Nephron (organoid): ENCODE data around the gene ZNF18.

Experiments
- H3K27ac Mint-ChIP-seq, 3 experiments: 2 replicates each; pipeline ENCODE4 v1.8.0; 2020; ENCODE audit warnings: mixed read lengths in 3 of 3, mild to moderate bottlenecking in 2 of 3, moderate library complexity in 1 of 3
- H3K27me3 Mint-ChIP-seq: 2 replicates; pipeline ENCODE4 v1.8.0; 2021; ENCODE audit warnings: low read depth, mild to moderate bottlenecking, moderate library complexity, mixed read lengths
- H3K36me3 Mint-ChIP-seq: 2 replicates; pipeline ENCODE4 v1.8.0; 2020; ENCODE audit warnings: low read depth, mixed read lengths
- H3K4me1 Mint-ChIP-seq: 2 replicates; pipeline ENCODE4 v1.8.0; 2020; ENCODE audit warnings: mixed read lengths
- H3K4me3 Mint-ChIP-seq, 3 experiments: 2 replicates each; pipeline ENCODE4 v1.8.0; 2020; ENCODE audit warnings: mild to moderate bottlenecking in 3 of 3, mixed read lengths in 3 of 3, moderate library complexity in 2 of 3
- H3K9me3 Mint-ChIP-seq: 2 replicates; pipeline ENCODE4 v1.8.0; 2020; ENCODE audit warnings: mixed read lengths
- TF ChIP-seq, protein P1 (sequence below), 3 experiments: fragments of 200-600 bp; sonication (generic); IDR thresholded peaks; one replicate each; pipeline ENCODE4 v1.5.0; 2021; ENCODE audit warnings: antibody characterized with exemption in 3 of 3; ENCODE audit not compliant: unreplicated experiment in 3 of 3

Gene ZNF18

DNA sequence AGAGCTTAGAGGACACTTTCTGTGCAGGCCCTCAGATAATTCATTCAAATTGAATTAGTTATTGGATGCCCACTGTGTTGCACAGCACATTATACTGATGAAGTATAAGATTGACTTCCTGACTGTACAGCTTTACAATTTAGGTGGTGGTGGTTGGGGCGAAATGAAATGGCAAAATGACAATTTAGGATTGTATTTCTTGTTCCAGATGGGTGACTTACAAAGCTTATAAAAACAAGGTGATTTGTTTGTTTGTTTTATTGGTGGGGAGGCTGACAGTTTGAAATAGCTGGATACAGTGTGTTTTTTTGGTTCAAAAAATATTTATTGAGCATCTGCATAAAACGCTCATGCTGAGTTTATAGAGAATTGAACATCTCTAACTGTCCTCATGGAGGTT lies 25.0 kb upstream of the ZNF18 start:
- TF ChIP-seq, protein P1, sequence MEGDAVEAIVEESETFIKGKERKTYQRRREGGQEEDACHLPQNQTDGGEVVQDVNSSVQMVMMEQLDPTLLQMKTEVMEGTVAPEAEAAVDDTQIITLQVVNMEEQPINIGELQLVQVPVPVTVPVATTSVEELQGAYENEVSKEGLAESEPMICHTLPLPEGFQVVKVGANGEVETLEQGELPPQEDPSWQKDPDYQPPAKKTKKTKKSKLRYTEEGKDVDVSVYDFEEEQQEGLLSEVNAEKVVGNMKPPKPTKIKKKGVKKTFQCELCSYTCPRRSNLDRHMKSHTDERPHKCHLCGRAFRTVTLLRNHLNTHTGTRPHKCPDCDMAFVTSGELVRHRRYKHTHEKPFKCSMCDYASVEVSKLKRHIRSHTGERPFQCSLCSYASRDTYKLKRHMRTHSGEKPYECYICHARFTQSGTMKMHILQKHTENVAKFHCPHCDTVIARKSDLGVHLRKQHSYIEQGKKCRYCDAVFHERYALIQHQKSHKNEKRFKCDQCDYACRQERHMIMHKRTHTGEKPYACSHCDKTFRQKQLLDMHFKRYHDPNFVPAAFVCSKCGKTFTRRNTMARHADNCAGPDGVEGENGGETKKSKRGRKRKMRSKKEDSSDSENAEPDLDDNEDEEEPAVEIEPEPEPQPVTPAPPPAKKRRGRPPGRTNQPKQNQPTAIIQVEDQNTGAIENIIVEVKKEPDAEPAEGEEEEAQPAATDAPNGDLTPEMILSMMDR (IDR thresholded peaks at IDR 0.05; ENCODE audit: unreplicated experiment in 3 of 3), result no peak
- Mint-ChIP-seq H3K36me3 (peaks cover 5% of the 10 kb centered on the region), H3K27me3 (peaks cover 3% of the 10 kb centered on the region), H3K27ac (peak overlapping the region in 2 of 3 experiments; percentile 60 to 96), H3K9me3 (no peaks in the 10 kb centered on the region), H3K4me1 (peaks cover 26% of the 10 kb centered on the region), H3K4me3 (peak overlapping the region; percentile 83 to 92 (median 89))

DNA sequence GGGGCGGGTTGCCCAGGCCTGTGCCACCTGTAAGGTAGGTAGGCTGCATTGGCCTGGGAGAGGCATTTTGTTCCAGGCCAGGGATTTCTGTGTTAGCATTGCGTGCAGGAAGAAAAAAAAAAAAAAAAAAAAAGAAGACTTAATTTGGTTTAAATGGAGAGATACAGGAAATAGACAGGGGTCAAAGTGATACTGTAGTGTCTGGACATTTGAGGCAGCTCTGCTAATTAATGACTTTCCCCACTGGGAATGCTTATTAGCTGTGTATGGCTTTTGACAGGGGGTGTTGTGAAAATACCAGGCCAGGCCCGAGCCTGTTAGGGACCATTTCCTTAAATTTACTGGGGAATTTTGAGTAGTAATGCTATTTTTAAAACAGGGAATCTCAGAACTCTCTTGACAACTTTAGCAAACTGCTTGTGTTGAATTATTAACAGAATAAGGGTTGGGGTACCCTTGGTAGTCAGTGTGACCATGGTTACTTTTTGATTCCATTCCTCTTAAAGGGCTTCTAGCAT lies 24.4 kb upstream of the ZNF18 start:
- Mint-ChIP-seq H3K4me1 (peaks cover 22% of the 10 kb centered on the region), H3K27ac (peak overlapping the region; percentile 60 to 96 (median 90)), H3K27me3 (peaks cover 3% of the 10 kb centered on the region), H3K4me3 (peak overlapping the region; percentile 83 to 92 (median 89)), H3K36me3 (no peaks in the 10 kb centered on the region), H3K9me3 (no peaks in the 10 kb centered on the region)
- TF ChIP-seq, protein P1 (IDR thresholded peaks at IDR 0.05; ENCODE audit: unreplicated experiment in 3 of 3), result no peak

DNA sequence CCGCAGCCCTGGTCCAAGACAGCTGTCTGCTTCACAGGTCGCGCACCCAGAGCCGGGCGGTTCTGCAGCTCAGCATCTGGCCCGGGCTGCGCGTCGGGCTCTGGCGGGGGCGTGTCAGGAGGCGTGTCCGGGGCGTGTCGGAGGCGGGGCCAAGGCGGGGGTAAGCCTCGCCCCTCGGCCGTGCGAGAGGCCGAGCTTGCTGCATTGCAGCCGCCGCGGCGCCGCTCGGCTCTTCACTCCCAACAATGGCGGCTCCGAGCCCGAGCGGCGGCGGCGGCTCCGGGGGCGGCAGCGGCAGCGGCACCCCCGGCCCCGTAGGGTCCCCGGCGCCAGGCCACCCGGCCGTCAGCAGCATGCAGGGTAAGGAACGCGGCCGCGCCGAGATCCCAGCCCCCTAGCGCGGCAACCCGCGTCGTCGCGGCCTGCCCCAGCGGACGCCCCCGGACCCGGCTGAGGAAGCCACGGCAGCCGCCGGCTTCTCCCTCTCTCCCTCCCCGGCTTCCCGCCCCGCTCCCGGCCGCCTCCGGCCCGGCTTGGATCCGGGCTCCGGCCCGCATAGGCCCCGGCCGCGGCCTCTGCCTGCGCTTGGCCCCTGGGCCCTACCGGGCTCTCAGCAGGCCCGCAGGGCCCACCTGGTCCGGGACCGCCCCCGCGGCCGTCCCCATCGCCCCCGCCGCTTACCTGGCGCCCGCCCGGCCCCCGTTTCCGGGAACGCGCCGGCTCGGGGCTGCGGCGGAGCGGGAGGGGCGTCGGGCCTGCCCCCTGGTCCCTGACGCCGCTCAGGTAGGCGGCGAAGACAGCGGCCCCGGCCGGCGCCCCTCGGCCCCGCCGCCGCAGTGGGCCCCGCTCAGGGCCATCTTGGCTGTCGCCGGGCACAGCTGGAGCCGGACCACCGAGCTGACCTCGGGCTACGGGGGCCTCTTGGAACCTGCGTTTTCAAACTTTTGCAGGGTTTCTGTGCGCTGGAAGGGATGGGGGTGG lies 23.7 kb upstream of the ZNF18 start, which contains the start of gene MAP2K4:
TSS of gene MAP2K4 (plus strand) at position 236 of the 981 bp plus-strand sequence. CDS start at position 246, 10 bp downstream.
- TF ChIP-seq, protein P1 (IDR thresholded peaks at IDR 0.05; ENCODE audit: unreplicated experiment in 3 of 3), result no peak
- H3K4me3 Mint-ChIP-seq, result peak within 1 kb of the TSS; percentile 83 to 92 (median 89)
- H3K27ac Mint-ChIP-seq, result peak within 1 kb of the TSS; percentile 60 to 96 (median 90)
- H3K4me1 Mint-ChIP-seq, result peaks cover 22% of the 10 kb centered on the region
- H3K9me3 Mint-ChIP-seq, result no peaks in the 10 kb centered on the region
- H3K27me3 Mint-ChIP-seq, result peaks cover 3% of the 10 kb centered on the region
- no peaks in the 10 kb centered on the region for H3K36me3 Mint-ChIP-seq

DNA sequence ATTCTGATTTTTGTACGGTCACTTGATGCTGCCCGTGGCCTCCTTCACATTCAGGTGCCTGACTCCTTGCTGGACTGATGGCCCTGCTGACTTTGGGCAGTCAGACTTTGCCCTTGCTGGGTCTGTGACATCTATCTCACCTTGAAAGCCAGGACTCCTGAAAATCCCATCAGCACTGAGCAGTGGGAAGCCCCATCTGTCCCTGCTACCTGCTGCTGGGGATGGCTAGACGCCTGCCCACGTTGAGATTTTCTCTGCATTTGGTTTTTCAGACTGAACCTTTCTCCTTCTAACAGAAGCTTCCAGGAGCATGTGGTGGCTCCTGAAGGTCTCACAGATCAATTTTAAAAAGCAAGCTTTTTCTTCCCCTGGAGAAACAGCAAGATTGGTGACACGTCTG lies 10.2 kb upstream of the ZNF18 start:
- TF ChIP-seq, protein P1 (IDR thresholded peaks at IDR 0.05; ENCODE audit: unreplicated experiment in 3 of 3), result no peak

DNA sequence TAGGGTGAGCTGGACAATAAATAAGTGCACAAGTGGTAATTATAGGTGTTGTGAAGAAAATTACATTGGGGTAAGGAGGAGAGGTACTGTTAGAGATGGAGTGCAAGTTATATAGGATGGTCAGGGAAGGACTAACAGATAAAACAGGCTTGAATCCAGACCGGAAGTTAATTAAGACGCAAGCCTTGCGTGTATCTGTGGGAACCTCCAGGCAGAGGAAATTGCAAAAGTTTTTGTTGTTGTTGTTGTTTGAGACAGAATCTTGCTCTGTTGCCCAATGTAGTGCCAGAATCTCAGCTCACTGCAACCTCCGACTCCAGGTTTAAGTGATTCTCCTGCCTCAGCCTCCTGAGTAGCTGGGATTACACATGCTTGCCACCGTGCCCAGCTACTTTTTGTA lies 2.4 kb upstream of the ZNF18 start:
- H3K27me3 Mint-ChIP-seq, result no peaks in the 10 kb centered on the region
- TF ChIP-seq, protein P1 (IDR thresholded peaks at IDR 0.05; ENCODE audit: unreplicated experiment in 3 of 3), result no peak

More for the DNA sequence above, 10.2 kb upstream of the ZNF18 start:
- Mint-ChIP-seq H3K9me3 (no peaks in the 10 kb centered on the region), H3K27ac (no peak overlapping the region), H3K4me3 (no peak overlapping the region), H3K36me3 (no peaks in the 10 kb centered on the region), H3K27me3 (no peaks in the 10 kb centered on the region), H3K4me1 (no peaks in the 10 kb centered on the region)

More for the DNA sequence above, 2.4 kb upstream of the ZNF18 start:
- Mint-ChIP-seq H3K27ac (no peak overlapping the region), H3K9me3 (no peaks in the 10 kb centered on the region), H3K4me3 (no peak overlapping the region), H3K36me3 (no peaks in the 10 kb centered on the region), H3K4me1 (peaks cover 4% of the 10 kb centered on the region)
